HG03064 (cell line): ENCODE results near the gene MYBPC3.
A peak's percentile ranks its signal among the peaks of the same experiment; 100 is the strongest.

Experiments
- ATAC-seq: cut with Tn5 transposase; IDR thresholded peaks from one replicate; pipeline ENCODE4 v1.9.1; 2021; ENCODE audit warnings: low read depth; ENCODE audit not compliant: unreplicated experiment

Gene MYBPC3

DNA sequence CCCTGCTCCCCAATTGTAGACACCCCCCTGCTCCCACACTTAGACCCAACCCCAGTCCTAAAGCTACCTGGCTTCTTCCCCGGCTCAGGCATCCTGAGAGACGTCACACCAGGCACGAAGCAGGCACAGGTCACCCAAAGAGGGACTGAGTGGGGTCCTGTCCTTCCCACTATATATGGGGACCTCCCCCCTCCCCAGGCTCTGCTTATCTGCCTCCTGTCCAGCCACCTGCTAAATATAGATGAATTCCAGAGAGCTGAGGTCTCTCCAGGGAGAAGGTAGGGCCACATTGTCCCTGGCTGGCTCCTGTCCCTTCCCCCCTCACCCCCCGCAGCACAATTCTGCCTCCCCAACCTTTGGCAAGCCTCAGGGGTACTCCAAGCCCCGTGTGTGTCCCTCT lies at the start of gene MYBPC3:
MYBPC3 (minus strand) TSS at position 147 of the 400 bp plus-strand sequence; CDS start at position 92, 55 bp downstream.
- no peak for ATAC-seq

DNA sequence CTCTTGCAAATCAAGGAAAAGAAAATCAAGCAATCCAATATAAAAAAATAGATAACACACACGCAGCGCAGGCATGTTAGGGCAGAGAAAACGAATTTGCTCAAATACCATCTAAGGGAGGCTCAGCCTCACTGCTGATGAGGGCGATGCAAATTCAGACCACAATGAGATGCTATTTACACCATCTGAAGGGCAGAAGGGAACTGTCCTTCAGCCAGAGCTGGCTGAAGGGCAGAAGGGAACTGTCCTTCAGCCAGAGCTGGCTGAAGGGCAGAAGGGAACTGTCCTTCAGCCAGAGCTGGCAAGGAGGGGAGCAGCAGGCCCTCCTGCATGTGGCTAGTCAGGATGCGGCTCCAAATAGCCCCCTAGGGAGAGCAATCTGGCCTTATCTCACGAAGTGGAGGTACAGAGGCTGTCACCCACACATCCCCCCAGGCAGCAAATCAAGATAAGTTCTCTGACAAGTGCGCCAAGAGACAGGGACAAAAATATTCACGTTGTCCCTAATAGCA lies 48.3 kb upstream of the MYBPC3 start:
- ATAC-seq = peak; percentile 68

DNA sequence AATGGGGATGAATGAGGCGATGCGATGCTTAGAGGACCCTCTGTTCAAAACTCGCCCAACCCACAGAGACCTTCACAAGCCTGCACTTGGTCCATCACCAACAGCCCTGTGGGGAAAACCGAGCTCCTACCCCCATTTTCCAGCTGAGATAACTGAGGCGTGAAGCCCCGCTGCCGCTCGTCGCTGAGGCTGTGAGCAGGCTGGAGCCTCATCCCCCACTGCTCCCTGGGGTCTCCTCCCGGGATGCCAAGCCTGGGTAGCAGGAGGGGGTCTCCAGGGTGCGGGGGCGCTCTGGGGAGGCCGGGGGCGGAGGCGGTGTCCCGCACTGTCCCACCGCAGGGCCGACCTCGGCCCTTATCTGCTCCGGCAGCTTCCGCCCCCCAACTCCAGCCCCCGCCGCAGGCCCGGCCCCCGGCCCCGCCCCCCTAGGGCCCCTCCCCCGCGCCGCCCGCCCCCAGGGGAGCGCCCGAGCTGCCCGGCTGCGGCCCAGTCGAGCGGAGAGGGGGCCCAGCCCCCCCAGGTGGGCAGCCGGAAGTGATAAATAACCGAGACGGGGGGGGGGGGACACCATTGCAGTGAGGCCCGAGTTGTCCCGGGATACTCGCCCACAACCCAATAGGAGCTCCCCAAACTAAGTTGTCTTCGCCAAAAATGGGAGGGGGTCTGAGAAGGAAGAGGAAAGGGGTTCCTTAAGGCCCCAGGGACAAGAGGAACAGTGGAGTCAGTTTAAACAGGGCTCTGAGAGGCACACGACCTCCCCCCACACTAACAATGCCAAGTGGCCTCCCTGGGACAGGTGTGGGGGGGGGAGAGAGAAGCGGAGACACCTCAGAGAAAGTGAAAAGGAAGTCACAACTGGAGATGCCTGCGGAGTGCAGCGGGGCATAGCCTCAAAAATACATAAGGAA lies 47.6 kb upstream of the MYBPC3 start:
- ATAC-seq = peak; percentile 39

DNA sequence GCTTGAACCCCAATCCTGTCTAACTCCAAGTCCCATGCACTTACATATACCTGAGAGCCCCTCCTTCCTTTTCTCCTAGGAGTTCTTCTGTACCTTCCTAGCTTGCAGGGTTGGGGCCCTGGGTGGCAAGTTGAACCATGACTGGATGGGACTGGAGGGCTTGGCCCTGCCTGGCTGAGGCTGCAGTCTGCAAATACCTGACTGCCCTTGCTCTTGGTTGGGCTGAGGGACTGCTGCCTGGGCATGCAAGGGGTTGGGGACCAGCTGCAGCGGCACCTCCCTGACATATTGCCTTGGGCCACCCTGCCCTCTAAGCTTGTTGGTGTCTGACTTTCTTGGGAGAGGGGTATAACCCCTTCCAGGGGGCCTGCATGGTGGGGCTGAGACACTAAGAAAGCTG lies 46.0 kb upstream of the MYBPC3 start:
- no peak for ATAC-seq

DNA sequence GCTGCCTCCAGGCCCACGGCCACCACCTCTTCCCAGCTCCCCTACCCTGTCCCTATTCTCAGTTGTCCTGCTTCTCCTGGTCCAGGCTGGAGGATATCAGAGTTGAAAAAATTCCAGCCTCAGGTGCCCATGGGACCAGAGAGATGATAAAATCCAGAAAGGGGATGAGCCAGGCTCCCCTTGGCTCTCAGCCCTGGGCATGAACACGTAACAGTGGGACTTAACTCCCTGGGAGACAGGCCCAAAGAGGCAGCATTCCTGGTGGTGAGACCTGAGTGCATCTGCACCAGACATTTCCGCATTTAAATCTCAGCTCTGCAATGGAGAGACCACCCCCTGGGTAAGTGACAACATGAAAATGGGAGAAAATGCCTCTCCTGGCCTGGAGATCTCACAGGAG lies 45.5 kb upstream of the MYBPC3 start:
- no peak for ATAC-seq

DNA sequence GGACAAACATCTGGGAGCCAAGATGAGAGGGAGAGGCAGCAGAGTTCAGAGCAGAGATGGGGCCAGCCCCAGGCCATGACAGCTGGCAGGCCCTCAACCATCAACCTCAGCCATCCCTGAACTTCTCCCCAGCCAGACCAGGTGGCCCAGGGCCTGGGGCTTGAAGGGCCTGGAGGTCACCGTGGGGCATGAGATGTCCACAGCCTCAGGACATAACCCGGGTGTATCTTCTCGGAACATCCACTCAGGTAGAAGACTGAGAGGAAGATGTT lies 43.5 kb upstream of the MYBPC3 start:
- no peak for ATAC-seq

DNA sequence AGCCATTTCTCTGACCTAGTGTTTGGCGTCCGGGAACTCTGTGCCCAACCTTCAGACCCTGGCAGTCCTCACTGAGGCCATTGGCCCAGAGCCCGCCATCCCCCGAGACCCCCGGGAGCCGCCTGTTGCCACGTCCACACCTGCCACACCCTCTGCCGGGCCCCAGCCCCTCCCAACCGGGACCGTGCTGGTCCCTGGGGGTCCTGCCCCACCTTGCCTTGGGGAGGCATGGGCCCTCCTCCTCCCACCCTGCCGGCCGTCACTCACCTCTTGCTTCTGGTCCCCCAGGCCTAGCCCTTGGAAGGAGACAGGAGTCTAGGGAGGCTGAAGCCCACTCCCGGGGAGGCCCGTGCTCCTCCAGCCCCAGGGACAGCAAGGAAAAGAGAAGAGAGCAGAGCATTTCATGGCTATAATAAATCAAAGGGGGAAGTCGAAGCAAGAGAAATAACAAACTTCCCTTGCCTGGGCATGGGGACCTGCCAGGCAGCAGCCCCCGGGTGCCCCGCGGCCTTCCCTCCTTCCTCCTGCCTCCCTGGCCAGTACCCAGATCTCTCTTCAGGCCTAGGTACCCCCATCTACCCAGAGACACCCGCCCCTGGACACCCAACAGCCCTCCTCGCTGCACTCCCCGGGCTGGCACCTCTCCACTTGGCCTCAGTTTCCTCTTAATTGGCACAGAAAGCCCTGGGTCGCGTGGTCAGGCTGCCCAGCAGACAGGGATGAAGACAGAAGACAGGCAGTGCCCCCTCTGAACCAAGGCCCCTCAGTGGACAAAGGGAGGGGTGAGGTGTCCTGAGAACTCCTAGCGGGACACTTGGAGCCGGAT lies 42.9 kb upstream of the MYBPC3 start:
- ATAC-seq = no peak

DNA sequence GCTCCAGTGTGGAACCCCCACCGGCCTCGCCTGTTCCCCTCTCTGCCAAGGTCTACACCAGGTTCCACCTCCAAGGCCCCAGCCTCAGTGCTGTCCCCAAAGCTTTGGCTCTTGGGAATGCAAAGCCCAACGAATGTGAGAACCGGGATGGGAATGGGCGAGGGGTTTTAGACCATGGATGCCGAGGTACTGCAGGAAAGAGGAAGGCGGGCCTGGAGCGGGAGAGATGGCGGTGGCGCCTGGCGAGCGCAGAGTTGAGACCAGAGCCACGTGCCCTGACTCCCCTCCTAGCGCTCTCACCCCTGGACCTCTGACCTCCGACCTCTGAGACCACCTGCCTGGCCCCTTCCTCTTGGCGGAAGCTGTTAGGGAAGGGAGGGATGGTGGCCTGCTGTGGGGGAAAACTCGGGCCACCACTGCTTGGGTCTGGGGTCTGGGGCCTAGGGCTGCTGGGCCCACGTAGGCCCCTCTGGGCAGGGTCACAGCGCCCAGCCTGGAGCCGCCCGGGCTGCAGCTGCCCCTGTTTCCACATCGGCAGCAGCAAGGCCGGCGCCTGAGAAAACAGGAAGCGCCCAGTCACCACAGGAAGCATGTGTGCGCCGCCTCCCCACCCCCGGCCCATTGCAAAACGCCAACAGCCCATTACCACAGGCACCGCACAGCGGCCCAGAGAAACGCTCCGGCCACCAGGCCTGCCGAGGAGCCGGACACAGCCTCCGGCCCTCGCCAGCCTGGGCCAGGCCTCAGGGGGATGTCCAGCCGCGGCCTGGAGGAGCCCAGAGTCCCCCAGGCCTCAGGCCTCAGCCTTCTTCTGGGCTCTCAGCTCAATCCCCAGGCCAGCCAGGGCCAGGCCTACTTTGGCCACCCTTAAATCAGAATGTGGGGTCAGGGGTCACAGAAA lies 42.1 kb upstream of the MYBPC3 start:
- ATAC-seq = no peak

DNA sequence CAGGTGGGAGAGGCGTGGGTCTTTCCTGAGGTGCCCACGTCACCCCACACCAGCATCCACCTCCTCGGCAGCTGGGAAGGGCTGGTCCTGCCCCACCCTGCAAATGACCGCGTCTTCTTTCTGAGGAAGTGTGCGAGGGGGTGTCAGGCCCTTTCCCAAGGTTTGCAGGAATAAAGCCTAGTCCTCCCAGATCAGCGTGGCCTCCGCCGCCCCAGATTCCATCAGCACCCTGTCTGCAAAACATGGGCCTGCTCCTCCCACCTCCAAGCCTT lies 41.5 kb upstream of the MYBPC3 start:
- no peak for ATAC-seq

DNA sequence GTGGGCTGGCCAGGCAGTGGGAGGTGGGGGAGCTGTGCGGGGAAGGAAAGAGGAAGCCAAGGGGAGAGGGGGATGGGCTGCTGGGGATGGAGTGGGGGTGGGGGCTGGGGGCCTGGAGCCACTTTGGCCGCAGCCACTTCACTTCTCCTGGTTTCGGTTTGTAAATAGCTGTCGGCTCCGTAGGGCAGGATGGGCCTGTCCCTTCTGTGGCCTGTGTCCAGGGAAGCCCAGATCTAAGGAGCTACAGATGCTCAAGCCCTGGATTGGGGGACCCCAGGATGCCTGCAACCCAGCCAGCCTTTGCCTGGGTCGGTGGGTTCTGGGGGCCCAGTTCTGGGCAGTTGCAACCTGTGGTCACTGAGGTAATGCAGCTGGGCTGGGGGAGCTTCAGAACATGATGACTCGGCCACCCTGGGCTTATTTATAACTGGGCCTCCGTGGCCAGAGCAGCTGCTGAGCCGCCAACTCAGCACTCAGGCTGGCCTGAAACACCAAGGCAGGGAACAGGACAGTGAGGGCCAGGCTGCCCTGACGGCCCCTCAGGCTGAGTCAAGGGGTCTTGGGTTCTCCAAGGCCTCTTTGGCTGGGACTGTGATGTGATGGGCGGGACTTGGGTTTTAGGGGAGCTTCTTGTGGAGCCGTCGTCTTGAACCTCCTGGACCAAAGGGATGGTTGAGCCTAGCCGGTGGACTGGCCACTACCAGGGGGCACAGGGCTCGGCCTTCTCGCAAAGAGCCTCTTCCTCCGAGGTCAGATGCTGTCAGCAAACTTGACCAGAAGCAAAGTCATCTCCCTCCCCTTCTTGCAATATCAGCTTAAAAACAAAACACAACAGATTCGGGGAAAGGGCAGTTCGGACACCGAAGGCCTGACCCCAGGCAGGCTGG lies 40.9 kb upstream of the MYBPC3 start:
- no peak for ATAC-seq

DNA sequence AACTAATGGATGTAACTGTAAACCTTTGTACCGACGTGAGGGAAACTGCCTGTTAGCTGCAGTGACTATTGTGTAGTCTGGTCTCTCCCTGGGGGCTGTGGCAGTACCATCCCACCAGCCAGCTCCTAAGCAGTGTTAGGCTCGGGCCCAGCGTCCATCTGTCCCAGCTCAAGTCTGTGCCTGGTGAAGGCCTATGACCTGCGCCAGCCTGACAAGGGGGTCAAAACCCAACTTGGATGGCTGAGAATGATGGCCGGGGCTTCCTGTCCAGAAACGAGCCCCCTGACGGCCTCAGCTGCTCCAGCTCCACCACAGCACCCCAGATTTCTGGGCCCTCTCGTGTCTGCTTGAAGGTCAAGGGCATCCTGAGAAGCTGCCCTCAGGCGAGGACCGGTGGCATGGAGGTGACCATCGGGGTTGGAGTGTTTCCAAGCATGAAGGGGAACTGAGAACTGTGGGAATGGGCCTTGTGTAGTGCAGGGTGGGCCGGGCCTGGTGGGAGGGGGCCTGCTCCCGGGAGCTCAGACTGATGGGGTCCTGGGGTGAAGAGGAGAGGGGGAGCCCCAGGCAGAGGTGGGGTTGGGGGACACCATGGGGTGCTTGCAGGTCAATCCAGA lies 40.2 kb upstream of the MYBPC3 start:
- ATAC-seq = no peak

DNA sequence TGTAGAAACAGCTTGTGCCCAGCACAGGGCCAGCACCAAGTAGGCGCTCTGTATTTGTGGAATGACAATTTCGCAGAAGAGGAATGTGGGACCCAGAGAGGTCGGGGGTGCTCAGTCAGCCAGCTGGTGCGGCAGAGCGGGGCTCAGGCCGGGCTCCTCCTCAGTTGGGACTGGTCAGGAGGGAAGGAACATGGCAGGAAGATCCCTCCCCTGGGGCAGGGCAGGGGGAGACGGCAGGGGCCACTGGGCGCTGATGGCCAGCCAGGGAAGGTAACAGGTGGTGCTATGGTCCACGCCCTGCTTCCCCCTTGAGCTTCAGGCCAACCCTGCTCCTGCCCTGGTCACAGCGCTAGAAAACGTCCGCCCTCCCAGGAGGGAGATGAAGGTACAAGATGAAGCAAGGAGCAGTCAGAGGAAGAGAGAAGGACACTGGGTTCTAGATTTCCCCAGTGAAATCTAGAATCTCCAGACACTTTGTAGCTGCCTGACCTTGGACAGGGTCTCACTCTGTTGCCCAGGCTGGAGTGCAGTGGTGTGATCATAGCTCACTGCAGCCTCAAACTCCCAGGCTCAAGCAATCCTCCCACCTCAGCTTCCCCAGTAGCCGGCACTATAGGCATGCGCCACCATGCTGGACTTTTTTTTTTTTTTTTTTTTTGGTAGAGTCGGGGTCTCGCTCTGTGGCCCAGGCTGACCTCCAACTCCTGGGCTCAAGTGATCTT lies 39.4 kb upstream of the MYBPC3 start:
- ATAC-seq = no peak

DNA sequence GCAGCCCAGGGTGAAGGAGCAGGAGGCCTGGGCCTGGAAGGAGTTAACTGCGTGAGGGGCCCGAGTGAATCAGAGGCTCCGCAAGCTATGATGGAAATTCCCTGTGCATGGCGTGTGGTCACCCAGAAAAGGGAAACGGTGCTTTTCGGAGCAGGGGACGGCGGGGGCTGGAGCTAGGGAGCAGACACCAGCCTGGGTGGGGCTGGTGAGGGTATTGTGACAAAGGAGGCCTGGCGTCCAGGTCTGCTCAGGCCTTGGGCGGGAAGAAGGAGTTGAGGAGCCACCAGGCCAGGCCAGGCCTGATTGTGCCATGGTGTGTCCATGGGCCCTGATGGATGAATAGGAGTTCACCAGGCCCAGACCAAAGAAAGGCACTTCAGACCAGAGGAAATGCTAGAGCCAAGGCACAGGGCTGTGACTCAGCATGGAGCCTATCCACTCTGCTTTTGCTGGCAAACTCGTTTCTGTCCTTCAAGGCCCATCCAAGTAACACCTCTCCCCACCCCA lies 38.6 kb upstream of the MYBPC3 start:
- ATAC-seq = no peak

DNA sequence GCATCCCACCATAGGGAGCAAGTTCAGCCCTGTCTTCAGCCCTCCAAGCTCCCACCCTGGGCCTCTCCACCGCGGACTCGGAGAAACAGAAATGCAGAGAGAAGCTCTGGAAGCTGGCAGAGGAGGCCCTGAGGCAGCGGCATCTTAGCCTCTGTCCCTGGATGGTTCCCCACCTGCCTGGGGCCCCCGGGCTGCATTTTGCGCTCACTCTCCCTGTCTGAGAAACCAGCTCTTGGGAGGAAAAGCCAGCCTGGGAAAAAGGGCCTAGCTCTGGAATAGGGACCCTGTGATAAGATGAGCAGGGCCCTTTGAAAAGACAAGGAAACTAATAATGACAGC lies 37.9 kb upstream of the MYBPC3 start:
- no peak for ATAC-seq

DNA sequence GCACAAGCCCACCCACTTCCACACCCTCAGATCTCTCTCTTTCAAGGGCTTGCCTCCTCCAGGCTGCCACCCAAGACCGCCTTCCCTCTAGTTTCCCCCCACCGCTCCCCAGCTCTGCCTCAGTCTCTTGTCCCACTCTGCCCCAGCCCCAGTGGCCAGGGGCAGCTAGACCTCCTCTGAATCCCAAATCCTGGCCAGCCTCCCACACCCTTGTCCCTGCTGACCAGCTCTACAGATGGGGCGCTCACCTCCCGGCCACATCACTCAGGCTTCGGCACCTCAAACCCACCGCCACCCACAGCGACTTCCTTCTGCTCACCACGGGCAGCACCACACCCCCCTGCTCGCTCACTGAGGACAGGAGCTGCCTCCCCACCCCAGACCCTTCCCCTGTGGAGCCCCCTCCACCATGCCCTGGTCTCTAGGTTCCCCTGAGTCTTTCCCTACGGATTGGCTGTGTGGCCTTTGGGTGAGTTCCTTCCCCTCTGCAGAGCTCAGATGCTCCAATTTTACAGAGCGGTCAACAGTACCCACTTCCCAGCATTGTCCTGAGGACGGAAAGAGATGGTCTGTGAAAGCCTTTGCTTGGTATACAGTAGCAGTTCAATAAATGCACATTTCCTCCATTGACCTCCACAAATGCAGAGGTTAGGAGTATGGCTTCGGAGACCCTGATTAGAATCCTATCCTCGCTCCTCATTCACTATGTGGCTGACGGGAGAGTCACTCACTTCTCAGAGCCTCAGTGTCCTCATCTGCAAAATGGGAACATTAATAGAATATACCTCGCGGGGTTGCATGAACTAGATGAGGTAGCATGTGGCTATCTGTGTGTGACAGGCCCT lies 37.3 kb upstream of the MYBPC3 start:
- no peak for ATAC-seq

DNA sequence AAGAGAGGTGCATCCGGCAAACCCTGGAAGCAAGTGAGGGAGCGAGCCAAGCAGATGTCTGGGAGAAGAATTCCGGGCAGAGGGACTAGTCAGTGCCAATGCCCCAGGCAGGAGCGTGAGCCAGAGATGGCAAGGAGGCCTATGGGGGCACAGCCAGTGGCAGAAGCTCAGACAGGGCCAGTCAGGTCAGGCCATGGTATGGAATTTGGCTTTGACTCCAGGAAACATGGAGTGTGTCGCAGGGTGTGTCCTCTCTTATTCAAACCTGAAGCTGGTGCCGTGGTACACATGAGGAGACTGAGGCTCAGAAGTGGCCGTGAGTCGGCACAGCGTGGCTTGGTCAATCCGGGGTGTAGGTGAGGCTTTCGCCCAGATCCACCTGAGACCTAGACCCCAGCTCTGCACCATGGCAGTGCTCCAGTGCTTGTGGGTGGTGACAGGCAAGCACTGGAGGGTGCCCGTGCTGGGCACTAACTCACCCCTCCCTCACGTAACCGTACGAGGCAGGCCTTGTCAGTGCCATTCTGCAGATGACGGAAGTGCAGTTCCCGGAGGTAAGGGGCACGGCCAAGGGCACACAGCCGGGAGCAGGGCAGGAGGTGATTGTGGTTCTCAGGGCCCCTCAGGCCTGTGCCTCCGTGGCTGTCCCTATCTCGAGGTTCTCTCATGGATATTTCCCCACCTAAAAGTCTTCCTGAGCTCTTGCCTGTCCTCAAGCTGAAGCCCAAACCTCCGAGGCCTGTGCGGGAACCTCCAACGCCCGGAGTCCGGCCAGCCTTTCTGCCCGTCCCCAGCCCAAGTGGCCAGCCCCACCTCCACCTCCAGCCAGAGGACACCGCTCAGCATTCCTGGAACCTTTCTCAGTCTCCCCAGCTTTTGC lies 36.4 kb upstream of the MYBPC3 start:
- ATAC-seq = no peak
